Stimulated activated CD4-positive, alpha-beta T cell treated with anti-CD3 and anti-CD28 coated beads, Interleukin-2, amount 100 ng/mL, for 4 hours (primary cell): ENCODE data around the gene TRNAU1AP.

Source experiments
- DNase-seq: peaks from one replicate; pipeline ENCODE4 v3.0.0-alpha.2; 2020; ENCODE audit warnings: low read depth

Gene TRNAU1AP

DNA sequence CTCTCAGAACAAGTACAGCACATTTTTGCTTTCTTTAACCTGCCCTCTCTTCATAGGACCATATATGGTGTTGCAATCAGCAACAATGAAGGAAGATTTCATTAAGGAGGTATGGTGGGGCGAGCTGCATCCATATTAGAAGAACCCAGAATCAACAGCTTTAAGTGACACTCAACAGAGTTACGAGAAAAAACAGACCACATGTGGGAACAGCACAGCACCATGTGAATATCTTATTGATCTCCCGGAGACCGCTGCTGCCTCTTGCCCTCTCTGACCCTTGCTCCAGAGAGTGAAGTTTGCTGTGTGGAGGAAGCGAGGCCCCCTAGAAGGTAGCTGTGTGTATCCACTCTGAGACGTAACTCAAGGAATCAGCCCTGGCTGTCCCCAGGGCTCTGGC is 52.1 kb downstream of the TRNAU1AP start:
- DNase-seq, result no peak

DNA sequence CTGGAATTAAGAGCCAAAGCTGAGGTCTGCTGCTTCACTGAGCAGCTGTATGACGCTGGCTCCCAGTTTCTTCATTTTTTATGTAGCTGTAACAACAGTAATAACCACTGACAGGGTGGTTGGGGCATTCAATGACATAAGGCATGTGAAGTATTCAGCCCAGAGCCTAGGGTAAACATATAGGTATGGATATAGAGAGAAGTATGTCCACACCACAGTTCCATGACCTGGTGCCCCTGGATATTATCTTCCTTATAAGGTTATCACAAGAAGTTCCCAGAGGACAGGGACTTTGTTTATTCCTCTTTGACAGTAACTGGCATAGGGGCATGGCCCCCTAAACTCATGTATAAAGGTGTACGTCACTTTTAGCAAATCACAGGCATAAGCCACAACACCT is 53.9 kb downstream of the TRNAU1AP start:
- DNase-seq, result no peak

- no peak for DNase-seq
Measured at GRCh38 chr1:28613175-28613574, 60.3 kb downstream of the TRNAU1AP start.
